NCI-H1048 (cell line): ENCODE data around the gene NRXN3.

ENCODE experiments used
- DNase-seq: peaks from one replicate; lab custom pipeline; 2025; lab: John Stamatoyannopoulos, UW

The NRXN3 gene

DNA sequence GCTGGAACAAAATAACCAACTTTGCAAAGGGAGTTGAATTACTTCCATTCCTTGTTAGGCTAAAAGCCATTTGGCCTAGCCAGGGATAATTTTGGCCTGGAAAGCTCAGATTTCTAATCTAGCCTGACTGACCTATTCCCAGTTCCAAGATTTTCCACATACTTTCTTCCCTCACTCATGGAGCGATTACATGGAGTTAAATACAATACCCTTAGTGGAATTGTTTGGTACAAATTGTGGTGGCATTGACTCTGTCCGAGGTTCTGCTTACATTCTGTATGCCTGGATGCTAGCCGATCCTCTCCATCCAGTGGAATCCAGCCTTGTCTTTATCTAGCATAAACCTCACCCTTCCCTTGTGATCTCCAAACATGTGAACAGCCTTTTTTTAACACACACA lies 1076.0 kb downstream of the NRXN3 start:
- no peak for DNase-seq

DNA sequence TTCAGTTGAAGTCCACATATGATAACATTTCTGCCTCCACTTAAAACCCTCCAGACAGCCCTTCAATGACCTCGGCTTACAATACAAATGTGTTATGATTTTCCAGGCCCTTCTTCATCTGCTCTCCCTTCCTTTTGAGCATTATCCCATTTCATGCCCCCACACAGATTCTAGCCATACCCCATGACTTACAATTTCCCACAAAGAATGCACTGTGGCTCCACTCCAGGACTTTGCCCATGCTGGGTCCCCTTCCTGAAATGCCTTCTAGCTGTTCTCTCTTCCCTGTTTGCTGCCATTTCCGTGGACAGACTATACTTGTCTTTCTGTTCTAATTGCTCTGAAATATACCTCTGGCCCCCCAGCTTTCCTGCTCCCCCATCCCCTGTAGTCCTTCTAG lies 1078.0 kb downstream of the NRXN3 start:
- no peak for DNase-seq

DNA sequence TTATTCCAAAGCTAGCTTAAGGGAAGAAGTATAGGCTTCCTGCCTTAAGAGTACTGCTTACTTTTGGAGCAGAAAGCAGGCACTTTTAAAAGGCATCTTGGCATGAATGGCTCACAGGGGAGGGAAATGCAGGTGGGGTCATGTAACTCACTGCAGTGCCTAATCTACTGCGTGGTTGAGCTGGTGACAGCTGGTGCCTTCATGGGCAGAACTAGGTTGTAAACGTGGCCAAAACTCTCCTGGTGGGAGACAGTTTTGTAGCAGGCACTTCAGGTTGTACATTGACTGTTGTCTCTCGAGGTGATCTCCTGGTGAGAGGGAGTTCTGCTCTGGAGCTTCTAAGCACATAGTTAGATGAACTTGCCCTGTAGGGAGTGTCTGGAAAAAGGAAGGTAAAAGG lies 1078.6 kb downstream of the NRXN3 start:
- DNase-seq, result no peak

DNA sequence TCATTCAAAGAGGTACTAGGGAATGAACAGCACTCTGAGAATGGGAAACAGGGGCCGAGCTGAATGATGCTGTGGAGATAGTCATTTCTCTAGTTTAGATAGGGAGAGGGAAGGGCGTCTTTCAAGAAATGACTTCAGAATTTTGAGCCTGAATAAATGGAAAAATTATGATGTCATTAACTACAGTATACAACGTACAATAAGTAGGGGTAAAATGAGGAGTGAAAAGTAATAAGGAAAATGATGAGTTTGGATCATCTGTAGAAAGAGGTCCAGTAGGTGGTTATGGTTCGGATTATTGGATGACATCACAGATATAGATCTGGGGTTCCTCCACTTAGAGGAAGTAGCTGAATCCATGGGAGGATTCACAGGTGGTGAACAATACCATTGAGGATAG lies 1081.1 kb downstream of the NRXN3 start:
- no peak for DNase-seq

DNA sequence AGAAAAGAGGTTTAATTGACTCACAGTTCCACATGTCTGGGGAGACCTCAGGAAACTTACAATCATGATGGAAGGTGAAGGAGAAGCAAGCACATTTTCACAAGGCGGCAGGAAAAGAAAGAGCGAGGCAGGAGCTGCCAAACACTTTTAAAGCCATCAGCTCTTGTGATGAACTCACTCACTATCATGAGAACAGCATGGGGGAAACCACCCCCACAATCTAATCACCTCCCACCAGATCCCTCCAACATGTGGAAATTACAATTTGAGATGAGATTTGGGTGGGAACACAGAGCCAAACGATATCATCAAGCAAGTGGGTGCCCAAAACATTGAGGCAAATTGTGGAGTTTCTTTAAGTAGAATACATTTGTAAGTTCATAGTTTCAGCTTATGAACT lies 1083.4 kb downstream of the NRXN3 start:
- no peak for DNase-seq

DNA sequence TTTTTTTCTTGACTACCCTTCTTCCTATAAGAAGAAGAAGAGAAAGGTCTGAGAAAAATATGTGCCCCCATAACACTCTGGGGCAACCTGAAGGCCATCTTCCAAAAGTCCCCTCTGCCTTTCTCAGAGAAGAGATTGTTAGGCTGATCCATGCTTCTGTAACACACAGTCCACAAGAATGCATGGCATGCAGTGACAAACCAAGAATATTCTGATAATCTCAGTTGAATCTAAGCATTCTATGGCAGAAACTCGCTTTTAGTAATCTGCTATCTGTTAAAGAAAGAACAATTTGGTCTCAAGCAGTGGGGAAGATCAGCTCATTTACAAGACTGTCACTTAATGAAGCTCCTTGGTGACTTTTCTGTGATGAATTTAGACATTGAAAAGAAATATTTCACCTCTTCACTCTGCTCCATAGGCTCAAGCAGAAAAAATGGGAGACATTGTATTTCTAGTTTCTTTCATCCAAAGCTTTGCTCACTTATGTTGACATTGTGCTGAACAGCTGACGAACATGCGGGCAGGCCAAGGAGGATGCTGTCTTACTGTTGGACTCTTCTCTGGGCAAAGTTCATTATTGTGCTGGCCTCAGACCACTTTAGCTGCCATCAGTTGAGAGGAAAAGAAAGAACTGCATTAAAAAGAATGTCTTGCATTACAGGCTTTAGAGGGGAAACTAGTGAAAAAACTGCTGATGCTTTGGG lies 1084.0 kb downstream of the NRXN3 start:
- DNase-seq, result no peak

DNA sequence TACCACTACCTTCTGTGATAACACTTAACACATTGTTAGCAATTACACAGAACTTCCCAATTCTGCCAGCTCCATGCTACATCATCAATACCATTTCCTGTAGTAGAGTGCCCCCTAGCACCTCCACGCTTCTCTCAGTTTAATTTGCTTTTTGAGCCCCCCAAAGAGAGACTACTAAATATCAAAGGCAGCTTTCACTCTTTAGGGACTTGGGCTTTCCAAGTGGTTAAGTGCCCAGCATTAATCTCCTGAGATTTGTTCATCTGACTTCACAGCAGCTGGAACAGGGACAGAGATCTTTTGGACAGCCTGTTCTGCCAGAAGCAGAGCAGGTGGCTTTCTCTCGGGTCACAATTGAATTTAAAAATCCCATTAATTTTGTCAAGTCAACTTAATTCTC lies 1086.2 kb downstream of the NRXN3 start:
- DNase-seq, result no peak

DNA sequence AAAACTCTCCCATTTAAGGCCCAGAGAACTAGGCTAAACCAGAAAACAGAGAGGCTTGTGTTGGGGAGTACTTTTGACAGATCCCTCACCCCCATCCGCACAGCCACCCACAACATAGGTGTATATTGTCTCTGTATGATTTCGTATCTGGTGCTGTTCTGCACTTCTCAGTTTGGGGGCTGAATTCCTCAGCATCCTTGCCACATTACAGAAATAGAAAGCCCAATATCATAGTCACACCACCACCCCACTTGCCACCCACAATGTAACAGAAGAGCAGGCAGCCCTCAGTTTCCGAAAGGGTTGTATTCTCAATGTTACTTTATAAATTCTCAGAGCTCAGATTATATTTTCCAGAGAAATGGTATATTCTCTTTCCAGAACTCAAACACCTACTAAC lies 1090.2 kb downstream of the NRXN3 start:
- no peak for DNase-seq

DNA sequence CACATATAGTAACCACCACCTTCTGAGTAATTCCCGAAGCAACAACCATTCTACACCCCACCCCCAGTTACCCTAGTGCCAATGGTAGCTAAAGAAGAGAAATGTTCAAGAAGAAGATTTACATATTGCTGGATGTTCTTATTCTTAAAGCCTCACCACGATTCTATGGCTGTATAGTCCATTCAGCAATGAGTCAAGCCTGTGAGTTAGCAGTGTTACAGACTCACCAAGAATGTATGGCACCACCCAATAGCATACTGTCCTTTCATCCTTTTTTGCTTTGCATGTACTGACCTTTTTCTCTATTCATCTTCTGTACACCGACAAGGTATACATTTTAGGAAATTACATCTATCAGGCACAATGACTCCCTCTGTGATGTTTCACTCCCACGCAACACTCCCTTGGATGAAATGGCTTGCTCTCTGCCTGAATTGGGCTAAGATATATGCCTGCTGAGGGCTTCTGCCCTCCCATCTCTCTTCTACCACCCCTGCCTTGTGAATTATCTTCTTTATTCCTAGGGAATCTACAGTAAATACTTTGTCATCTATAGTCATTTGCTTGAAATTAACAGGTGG lies 1095.3 kb downstream of the NRXN3 start:
- DNase-seq, result no peak

DNA sequence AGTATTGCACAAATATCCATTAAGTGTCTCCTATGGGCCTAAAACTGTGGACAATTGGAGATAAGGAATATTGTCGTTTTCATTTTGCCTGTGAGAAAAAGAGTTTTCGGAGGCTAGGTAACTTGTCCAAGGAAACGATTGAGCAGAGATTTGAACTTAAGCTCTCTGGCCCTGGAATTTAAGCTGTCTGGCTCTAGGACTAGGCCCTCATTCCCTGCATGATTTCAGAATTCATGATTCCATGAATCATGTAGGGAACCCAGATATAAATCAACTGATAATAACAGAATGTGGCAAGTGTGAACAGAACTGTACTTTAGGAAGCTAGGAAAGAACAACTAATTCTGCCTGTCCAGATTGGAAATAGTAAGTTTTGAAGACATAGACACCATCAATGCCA lies 1100.2 kb downstream of the NRXN3 start:
- no peak for DNase-seq

DNA sequence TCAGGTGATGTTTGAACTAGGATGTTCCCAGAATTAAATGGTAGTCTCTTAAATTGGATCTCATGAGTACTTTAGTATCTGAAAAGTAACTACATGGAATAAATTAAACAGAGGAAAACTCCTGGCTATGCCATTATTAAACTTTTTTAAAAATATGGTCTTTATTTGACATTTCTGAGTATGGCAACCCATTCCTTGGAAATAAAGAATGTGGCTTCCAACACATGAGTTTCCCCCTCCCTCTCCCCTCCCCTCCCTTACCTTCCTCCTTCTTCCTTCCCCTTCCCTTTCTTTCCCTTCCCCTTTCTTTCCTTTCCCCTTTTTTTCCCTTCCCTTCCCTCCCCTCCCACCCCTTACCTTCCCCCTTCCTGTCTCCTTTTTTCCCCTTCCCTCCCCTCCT lies 1100.9 kb downstream of the NRXN3 start:
- DNase-seq, result no peak

DNA sequence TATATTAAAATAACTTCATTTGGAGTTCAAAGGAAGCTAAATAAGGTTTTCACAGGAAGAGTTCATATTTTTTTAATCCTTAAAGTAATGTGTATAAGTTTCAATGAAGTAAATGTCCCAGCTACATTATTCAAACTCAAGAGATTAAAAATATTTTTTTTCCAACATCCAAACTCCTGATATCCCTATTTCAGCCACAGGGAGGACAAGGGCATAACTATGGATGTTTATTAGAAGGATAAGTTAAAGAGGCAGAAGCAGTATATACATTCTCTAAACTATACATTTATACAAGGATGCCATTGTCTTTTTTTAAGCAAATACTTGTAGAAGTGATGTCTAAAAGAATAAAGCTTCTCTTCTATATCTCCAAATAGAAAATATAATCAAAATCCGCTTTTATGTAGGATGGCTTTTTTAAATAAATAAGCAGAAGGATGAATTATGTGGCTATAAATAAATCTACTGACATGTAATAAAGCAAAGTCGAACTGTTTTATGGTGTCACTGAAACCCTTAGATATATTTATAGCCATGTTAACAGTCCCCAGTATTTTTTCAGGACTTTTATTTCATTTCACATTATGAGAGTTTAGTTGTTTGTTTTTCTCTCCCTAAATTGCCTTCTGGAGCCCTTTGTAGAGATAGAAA lies 1104.6 kb downstream of the NRXN3 start:
- no peak for DNase-seq

DNA sequence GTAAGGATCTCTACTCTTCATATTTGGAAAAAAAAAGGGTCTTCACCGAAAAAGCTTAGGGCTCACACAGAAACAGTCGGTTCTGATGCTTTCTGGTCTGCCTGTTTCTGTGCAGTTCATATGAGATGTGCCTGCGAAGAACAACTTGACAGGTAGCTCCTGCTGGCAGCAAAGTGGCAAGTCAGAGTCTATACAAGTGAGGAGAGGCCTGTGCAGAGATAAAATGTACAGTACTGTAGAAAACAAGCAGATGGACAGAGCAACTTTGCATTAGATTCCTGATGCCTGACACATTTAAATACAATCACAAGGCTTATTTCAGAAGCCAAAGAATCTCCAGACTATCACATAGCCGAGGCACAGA lies 1105.1 kb downstream of the NRXN3 start:
- DNase-seq, result no peak

DNA sequence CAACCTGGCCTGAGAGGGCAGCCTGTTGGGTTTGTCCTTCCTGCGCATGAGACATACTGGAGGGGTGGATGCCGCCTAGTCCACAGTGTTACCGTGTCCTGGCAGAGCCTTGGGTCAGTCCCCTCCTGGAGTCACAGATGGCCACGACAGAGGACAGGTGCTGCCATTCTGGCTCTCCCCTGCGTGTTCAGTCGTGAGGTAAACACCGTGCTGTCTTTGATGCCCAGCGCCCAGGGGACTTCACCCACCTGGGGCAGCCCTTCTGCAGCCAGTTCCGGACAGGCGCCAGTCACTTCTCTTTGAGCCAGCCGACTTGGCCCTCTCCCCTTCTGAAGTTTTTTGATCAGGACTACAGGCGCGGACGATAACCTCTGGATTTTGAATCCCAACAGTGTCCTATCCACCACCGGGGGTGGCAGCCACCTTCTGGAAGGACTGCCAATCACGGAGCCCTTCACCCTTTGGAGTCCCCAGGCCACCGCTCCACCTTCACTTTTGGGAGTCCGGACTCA lies 1108.2 kb downstream of the NRXN3 start:
- DNase-seq, result no peak

DNA sequence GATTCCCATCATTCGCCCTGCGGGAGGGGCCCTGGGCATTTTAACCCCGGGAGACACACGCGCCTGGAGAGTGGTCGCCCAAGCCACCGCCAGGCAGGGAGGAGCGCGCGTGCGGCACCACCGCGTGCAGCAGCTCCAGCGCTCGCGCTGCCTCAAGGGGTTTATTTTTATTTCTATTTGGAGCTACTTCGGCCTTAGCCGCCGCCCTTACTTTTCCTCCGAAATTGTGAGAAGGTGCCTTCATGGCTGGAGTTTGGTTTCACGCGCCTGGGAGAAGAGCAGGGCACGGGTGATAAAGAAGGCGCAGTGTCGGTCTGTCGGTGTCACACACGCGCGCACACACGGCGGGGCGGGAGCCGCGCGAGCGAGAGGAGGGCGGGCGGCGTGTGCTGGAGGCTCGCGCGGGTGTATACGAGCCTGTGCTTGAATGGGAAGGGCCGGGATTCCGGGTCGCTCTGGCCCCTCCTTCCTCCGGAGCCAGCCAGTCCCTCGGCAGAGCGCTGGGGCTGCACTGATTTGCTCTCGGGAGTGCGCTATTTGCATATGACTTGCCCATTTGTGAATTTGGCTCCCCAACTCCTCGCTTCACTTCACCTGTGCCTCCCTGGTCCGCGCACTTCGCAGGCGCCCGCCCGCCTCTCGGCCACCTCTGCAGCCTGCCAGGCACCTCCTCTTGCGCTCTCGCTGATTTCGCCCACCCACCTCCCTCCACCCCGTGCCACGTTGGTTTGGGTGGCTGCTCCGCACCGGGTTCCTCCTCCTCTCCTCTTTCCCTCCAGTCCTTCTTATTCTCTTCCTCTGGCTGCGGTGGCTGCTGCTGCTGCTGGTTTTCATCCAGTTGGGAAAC lies 1108.8 kb downstream of the NRXN3 start:
- DNase-seq, result peak; percentile 90

DNA sequence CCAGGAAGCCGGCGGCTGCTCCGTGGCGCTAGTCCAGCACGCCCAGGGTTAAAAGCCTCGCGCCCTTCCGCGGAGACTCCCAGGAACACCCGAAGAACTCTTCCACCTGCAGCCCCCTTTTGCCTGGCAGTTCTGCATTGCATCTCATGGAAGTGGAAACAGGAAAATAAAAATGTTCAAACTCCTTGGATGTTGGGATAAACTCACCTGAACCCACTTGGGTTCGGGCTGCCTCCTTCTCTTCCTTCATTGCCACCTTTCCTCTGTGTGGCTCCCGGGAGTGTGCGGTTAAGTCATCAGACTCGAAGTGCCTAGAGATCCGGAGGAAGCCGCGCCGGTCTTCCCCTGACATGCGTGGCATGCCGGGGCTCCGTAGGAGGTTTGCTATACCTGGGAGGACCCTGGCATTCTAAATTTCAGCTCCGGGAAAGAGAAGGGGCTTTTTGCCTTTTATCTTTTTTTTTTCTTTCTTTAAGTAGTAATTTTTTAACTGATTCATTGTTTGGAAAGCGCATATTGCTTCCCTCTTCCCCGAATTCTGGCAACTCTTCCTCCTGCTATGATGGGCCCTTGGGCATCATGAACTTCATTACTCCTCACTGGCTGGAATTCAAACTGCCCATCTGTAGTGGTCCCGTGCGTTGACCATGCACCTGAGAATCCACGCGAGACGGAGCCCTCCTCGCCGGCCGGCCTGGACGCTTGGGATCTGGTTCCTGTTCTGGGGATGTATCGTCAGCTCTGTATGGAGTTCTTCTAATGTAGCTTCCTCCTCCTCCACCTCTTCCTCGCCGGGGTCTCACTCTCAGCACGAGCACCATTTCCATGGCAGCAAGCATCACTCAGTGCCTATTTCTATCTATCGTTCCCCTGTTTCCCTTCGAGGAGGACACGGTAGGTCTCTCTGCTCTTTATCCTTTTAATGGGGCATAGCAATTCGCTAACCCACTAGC lies 1109.7 kb downstream of the NRXN3 start:
- no peak for DNase-seq

DNA sequence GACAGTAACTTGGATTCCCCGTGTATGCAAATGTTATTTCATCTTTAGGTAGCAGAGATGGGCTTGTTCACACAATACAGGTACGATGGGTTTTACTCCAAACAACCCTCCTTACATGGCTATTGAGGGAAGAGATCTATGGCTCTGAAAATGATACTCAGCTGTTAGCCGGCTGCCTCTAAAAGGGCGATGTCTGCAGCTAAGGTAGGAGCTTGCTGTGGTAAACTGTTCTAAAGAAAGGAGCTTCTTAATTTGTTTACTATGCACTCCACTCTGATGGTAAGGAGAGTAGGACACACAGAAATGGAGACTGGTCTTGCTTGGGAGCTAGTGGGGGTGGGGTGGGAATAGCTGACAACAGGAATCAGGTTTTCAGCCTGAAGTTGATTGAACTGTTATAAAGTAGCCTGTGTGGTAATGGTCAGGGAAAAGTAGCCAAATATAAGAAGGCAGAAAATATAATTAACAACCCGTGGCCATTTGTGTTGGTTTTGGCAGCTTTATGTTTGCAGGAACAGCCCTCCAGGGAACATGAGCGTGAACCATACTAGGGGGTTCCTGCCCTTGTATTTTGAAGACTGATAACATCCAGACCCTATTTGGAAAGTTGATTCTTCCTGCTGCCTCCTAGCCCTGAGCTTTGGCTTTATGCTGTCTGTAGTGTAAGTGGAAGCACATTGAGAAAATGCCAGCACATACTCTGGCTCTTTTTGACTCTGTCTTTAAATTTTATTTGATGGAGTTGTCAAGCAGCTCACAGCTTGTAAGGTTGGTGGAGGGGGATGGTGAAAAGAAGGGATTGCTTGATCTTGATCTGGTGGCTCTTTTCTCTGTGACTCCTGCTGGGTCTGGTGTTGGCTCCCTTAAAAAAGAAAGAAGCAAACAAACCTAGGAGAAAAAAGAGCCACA lies 1111.3 kb downstream of the NRXN3 start:
- no peak for DNase-seq

DNA sequence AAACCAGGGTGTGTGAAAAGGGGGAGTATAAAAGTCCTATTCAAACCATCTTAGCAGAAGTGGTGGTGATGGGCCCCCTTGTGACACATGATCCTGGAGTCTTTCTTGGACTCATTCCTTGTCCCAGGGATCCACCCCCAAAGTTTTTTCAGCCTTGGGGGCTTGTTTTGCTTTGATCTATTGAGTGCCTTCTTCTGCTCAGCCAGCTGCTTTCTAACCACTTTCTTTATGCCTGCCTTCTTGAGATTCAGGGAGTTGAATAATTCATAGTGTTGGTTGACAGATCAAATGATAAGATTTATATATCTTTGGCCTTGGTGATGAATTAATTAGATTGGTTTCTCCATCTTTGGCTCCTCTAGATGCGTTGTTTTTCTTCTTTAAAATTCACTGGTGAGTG lies 1114.4 kb downstream of the NRXN3 start:
- no peak for DNase-seq

DNA sequence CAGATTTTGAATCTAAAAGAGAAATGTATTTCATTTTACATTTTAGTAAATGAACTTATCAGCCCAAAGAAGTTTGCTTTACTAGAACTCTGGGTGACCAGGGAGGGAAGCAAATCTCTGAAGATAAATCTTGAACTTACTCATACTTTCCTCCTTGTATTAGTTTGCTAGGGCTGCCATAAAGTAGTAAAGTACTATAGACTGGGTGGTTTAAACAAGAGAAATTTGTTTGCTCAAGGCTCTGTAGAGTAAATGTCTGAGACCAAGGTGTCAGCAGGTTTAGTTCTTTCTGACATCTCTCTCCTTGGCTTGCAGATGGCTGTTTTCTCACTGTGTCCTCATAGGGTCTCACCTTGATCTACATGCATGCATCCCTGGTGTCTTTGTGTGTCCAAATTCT lies 1115.1 kb downstream of the NRXN3 start:
- no peak for DNase-seq

DNA sequence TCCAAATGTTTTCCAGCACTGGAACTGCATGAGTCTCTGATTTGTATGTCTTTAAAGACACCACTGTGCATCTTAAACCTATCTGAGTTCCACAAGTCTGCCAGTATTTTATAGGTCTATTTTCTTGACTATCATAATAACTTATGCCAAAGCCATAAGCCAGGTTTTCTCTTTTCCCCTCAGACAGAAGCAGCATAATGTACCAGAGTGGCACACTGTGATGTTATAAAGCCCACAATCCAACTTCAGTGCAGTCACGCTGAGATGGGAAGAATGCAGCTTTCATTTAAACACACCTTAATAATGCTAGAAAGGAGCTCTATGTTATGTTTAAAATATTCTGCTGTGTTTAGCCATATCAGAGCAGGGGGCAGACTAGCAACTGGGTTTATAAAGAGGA lies 1117.8 kb downstream of the NRXN3 start:
- no peak for DNase-seq
